K562 (cell line): ENCODE data around the gene SELENOK. TPM values are rescaled to one million over a fixed set of nuclear protein-coding genes. Genes with fewer than 3 reads are reported as not detected.

ENCODE experiments used
- ATAC-seq: fragments of 200-7000 bp; cut with Tn5 transposase; 3 replicates; pipeline ENCODE4 v1.9.1; 2020; ENCODE audit warnings: moderate library complexity
- BruUV-seq: library from RNA; stranded (reverse); fragments of 400-500 nt; replicated peaks from 2 replicates; lab custom pipeline; 2021; lab: Mats Ljungman, UMichigan
- CTCF ChIA-PET: fragments of 300-600 bp; formaldehyde crosslinking; extraction: SDS; loops from one replicate; lab custom pipeline; 2021; ENCODE audit warnings: low intra/inter-chr PET ratio; lab: Yijun Ruan, JAX
- POLR2A ChIA-PET: fragments of 300-600, 350-650 bp; sonication (Branson Sonifier 250); formaldehyde crosslinking; extraction: SDS; loops from one replicate; lab custom pipeline; 2021; ENCODE audit warnings: antibody characterized with exemption, inconsistent platforms; lab: Yijun Ruan, JAX
- DNase-seq, 4 experiments: peaks; one replicate each; pipeline versions ENCODE4 v3.0.0 to v3.0.0-alpha.2; 2011 to 2018; ENCODE audit warnings: low spot score in 3 of 4, mixed read lengths in 3 of 4; ENCODE audit errors: extremely low read depth in 1 of 4
- FAIRE-seq: peaks from 2 replicates; lab custom pipeline; 2011; peaks lifted over from hg19 to GRCh38; lab: Jason Lieb, UNC
- H2AFZ ChIP-seq: 2 replicates; pipeline ENCODE4 v1.6.0; 2011; ENCODE audit warnings: low read depth, low read length, control low read depth, inconsistent platforms
- H3K27ac ChIP-seq: fragments of 200-600 bp; 3 replicates; pipeline ENCODE4 v1.8.0; 2011; ENCODE audit warnings: low read depth, mild to moderate bottlenecking, control low read depth, inconsistent platforms, low read length, moderate library complexity, mixed read lengths; ENCODE audit errors: extremely low read depth
- H3K27me3 ChIP-seq, 2 experiments: fragments of 300-600 bp in 1 of 2; 2 replicates in 1 of 2; 3 replicates in 1 of 2; pipeline versions ENCODE4 v1.6.0 to v1.8.0; 2011; ENCODE audit warnings: inconsistent platforms in 2 of 2, low read length in 2 of 2, mild to moderate bottlenecking in 1 of 2, mixed read lengths in 1 of 2, moderate library complexity in 1 of 2; ENCODE audit not compliant: control insufficient read depth in 2 of 2, insufficient read depth in 2 of 2
- H3K36me3 ChIP-seq: fragments of 300-600 bp; 3 replicates; pipeline ENCODE4 v1.8.0; 2011; ENCODE audit warnings: mild to moderate bottlenecking, low read length, inconsistent platforms; ENCODE audit not compliant: control insufficient read depth, insufficient read depth
- H3K4me1 ChIP-seq, 2 experiments: fragments of 200-600 bp in 1 of 2; replicated peaks in 1 of 2; 2 replicates in 1 of 2; 3 replicates in 1 of 2; pipeline versions ENCODE4 v1.5.1 to v1.8.0; 2011; ENCODE audit warnings: inconsistent platforms in 2 of 2, low read length in 2 of 2, mild to moderate bottlenecking in 1 of 2, mixed read lengths in 1 of 2, moderate library complexity in 1 of 2; ENCODE audit not compliant: control insufficient read depth in 2 of 2, insufficient read depth in 2 of 2
- H3K4me2 ChIP-seq: 2 replicates; pipeline ENCODE4 v1.6.1; 2011; ENCODE audit warnings: low read length, control low read depth, inconsistent platforms, mixed read lengths; ENCODE audit not compliant: insufficient read depth
- H3K4me3 ChIP-seq: fragments of 200-600 bp; sonication (generic), shearing (Covaris generic); 2 replicates; pipeline ENCODE4 v1.5.1; 2016; ENCODE audit warnings: control low read depth, inconsistent platforms
- H3K79me2 ChIP-seq: fragments of 200-600 bp; 3 replicates; pipeline ENCODE4 v1.8.0; 2011; ENCODE audit warnings: low read length, inconsistent platforms; ENCODE audit not compliant: control insufficient read depth, insufficient read depth
- H3K9ac ChIP-seq, 2 experiments: 2 replicates each; pipeline versions ENCODE4 v1.6.0 to v1.6.1; 2011; ENCODE audit warnings: low read depth in 2 of 2, low read length in 2 of 2, control low read depth in 1 of 2, inconsistent platforms in 1 of 2, mild to moderate bottlenecking in 1 of 2, mixed read lengths in 1 of 2; ENCODE audit not compliant: insufficient read depth in 1 of 2
- H3K9me1 ChIP-seq: one replicate; pipeline ENCODE4 v1.6.0; 2011; ENCODE audit warnings: inconsistent platforms, mild to moderate bottlenecking, low read length, moderate library complexity; ENCODE audit not compliant: control insufficient read depth, insufficient read depth
- H3K9me3 ChIP-seq: replicated peaks from 2 replicates; pipeline ENCODE4 v1.5.1; 2011; ENCODE audit warnings: low read depth, low read length, inconsistent platforms; ENCODE audit not compliant: control insufficient read depth, insufficient read depth
- H4K20me1 ChIP-seq: replicated peaks from 2 replicates; pipeline ENCODE4 v1.6.1; 2011; ENCODE audit warnings: low read length, inconsistent platforms, mixed read lengths; ENCODE audit not compliant: control insufficient read depth, insufficient read depth
- AFF1 ChIP-seq, 2 experiments: fragments of 450-650 bp; IDR thresholded peaks; 2 replicates each; pipeline ENCODE4 v1.6.1; 2018; ENCODE audit warnings: mild to moderate bottlenecking in 2 of 2, low read depth in 1 of 2; ENCODE audit not compliant: partially characterized antibody in 2 of 2
- BDP1 ChIP-seq: IDR thresholded peaks from 3 replicates; pipeline ENCODE4 v1.6.1; 2011; ENCODE audit not compliant: insufficient read length, insufficient read depth
- CBX3 ChIP-seq, 2 experiments: IDR thresholded peaks; 1 replicate in 1 of 2; 2 replicates in 1 of 2; pipeline ENCODE4 v1.6.1; 2012; ENCODE audit warnings: inconsistent platforms in 2 of 2, low read length in 2 of 2, borderline replicate concordance in 1 of 2, control low read depth in 1 of 2
- EGR1 ChIP-seq: fragments of 450-650 bp; conservative IDR thresholded peaks from 2 replicates; pipeline ENCODE4 v1.6.1; 2017; ENCODE audit warnings: mild to moderate bottlenecking
- NRF1 ChIP-seq, 2 experiments: fragments of 450-650 bp; IDR thresholded peaks in 1 of 2; conservative IDR thresholded peaks in 1 of 2; 2 replicates each; pipeline ENCODE4 v1.6.1; 2014; ENCODE audit warnings: mild to moderate bottlenecking in 2 of 2
- PBX2 ChIP-seq, 2 experiments: IDR thresholded peaks in 1 of 2; conservative IDR thresholded peaks in 1 of 2; 2 replicates each; pipeline ENCODE4 v1.6.1; 2016; ENCODE audit warnings: low read depth in 2 of 2, mild to moderate bottlenecking in 1 of 2, missing compliant biosample characterization in 1 of 2, missing genetic modification characterization in 1 of 2, moderate library complexity in 1 of 2
- TARDBP ChIP-seq: fragments of 450-650 bp; IDR thresholded peaks from 2 replicates; pipeline ENCODE4 v1.6.1; 2016
- ZFP1 ChIP-seq: fragments of 450-650 bp; formaldehyde crosslinking; IDR thresholded peaks from 2 replicates; pipeline ENCODE4 v1.4.0; 2020; ENCODE audit warnings: mild to moderate bottlenecking, mixed read lengths
- ZNF12 ChIP-seq: sonication (generic); formaldehyde crosslinking; IDR thresholded peaks from 2 replicates; pipeline ENCODE4 v1.4.0; 2020; ENCODE audit warnings: mild to moderate bottlenecking, missing genetic modification reagents
- ZNF184 ChIP-seq: sonication (generic); formaldehyde crosslinking; IDR thresholded peaks from 2 replicates; pipeline ENCODE4 v1.5.0; 2020; ENCODE audit warnings: missing genetic modification reagents
- ZNF3 ChIP-seq: fragments of 250-450 bp; sonication (Bioruptor Pico); IDR thresholded peaks from 2 replicates; pipeline ENCODE4 v1.5.0; 2021; ENCODE audit warnings: mild to moderate bottlenecking, moderate library complexity
- ZNF57 ChIP-seq: fragments of 450-650 bp; formaldehyde crosslinking; IDR thresholded peaks from 2 replicates; pipeline ENCODE4 v1.4.0; 2020; ENCODE audit warnings: mild to moderate bottlenecking, moderate library complexity
- WGBS: fragments of 100-300 bp; shearing (Covaris generic); methylation state at CpG from one replicate; pipeline ENCODE4 v1.1.6; 2016; ENCODE audit warnings: low coverage, mixed read lengths; ENCODE audit not compliant: insufficient coverage; ENCODE audit errors: missing lambda C conversion rate; 5-methylcytosine and 5-hydroxymethylcytosine counted together
- in situ Hi-C: fragments of 300-500 bp; cut with MboI; formaldehyde crosslinking; loops from 4 replicates; pipeline ENCODE4 v1.15.0; 2018; ENCODE audit warnings: inconsistent platforms, mixed read lengths
- intact Hi-C: fragments of 100-400 bp; cut with micrococcal nuclease; formaldehyde crosslinking; loops from 2 replicates; pipeline ENCODE4 v1.14.2; 2022
- polyA plus RNA-seq, 8 experiments: library from polyadenylated mRNA; depleted of rRNA in 4 of 8; stranded (reverse) in 5 of 8; unstranded in 3 of 8; fragments of >200 nt; fragmentation: Nextera tagmentation in 2 of 8; fragmentation: Illumina TruSeq in 1 of 8; extraction: Ambion mirVana in 2 of 8; extraction: Trizol in 1 of 8; gene quantifications; 2 replicates each; pipeline versions ENCODE4 v1.2.1 to v1.2.3, GENCODE V29; 2011 to 2014; ENCODE audit warnings: inconsistent platforms in 1 of 8, missing spikeins in 1 of 8
- total RNA-seq, 7 experiments: library from RNA; depleted of rRNA in 6 of 7; stranded (reverse); fragments of >200 nt in 6 of 7; fragmentation: Illumina TruSeq in 2 of 7; extraction: Trizol in 2 of 7; gene quantifications; 2 replicates each; pipeline versions ENCODE4 v1.2.1 to v1.2.3, GENCODE V29; 2011 to 2021; ENCODE audit warnings: low replicate concordance in 1 of 7

SELENOK gene
- total and polyA plus RNA-seq, 9 of the 15 experiments (the other 6 are each of a cell fraction or from before 2014, with no cell fraction given), result 18.3 to 164 (median 34.8) TPM

GRCh38 chr3:53841296-53841695 is 50.4 kb downstream of the SELENOK start (continued):
- TF ChIP-seq AFF1 (IDR thresholded peaks at IDR 0.05; ENCODE audit: low read depth in 1 of 2, partially characterized antibody in 2 of 2), result no peak
- no peak for TF ChIP-seq ZNF12 (CRISPR knock-in tag)
- TF ChIP-seq NRF1 (conservative IDR thresholded peaks at IDR 0.05 in 1 of 2, IDR thresholded peaks at IDR 0.05 in 1 of 2), result no peak
- no peak for TF ChIP-seq ZNF57
- TF ChIP-seq ZFP1 (CRISPR knock-in tag), result no peak
- TF ChIP-seq TARDBP, result no peak

- peaks cover 0 to under 1% of the 10 kb centered on the region in 2 experiments; a peak in 2 of 5 replicates for H3K27me3 ChIP-seq
- DNase-seq (no peak), ATAC-seq (no peak), FAIRE-seq (no peak)
- no peaks in the 10 kb centered on the region for H3K4me1 ChIP-seq
- H2AFZ ChIP-seq, result no peak overlapping the region
- CTCF ChIA-PET, result no interaction called here
- H4K20me1 ChIP-seq, result no peaks in the 10 kb centered on the region
- TF ChIP-seq EGR1 (no peak), BDP1 (no peak), PBX2 (CRISPR knock-in tag; IDR thresholded peaks at IDR 0.05; ENCODE audit: low read depth) (no peak), PBX2 (tag; conservative IDR thresholded peaks at IDR 0.05; ENCODE audit: low read depth) (no peak), CBX3 (IDR thresholded peaks at IDR 0.05; ENCODE audit: borderline replicate concordance in 1 of 2, low read length in 2 of 2) (no peak), ZNF184 (no peak), ZNF3 (CRISPR knock-in tag) (no peak)
- H3K9me3 ChIP-seq, result no peaks in the 10 kb centered on the region
- H3K4me2 ChIP-seq, result no peak overlapping the region
- H3K79me2 ChIP-seq, result no peaks in the 10 kb centered on the region
- 20% methylated on average over 5 of the region's 10 CpGs for WGBS
- POLR2A ChIA-PET, result no interaction called here
- no peak overlapping the region for H3K9ac ChIP-seq
- no peaks in the 10 kb centered on the region for H3K36me3 ChIP-seq
- no TSS peak for BruUV-seq
- no peak overlapping the region for H3K27ac ChIP-seq
- in situ Hi-C loops, result no loop called here
- H3K9me1 ChIP-seq, result no peaks in the 10 kb centered on the region
- no peak overlapping the region for H3K4me3 ChIP-seq
- intact Hi-C loops, result no loop called here
Measured at GRCh38 chr3:53837331-53837730, 54.3 kb downstream of the SELENOK start.
